ENCODE results near the gene CXCR2.

DNA sequence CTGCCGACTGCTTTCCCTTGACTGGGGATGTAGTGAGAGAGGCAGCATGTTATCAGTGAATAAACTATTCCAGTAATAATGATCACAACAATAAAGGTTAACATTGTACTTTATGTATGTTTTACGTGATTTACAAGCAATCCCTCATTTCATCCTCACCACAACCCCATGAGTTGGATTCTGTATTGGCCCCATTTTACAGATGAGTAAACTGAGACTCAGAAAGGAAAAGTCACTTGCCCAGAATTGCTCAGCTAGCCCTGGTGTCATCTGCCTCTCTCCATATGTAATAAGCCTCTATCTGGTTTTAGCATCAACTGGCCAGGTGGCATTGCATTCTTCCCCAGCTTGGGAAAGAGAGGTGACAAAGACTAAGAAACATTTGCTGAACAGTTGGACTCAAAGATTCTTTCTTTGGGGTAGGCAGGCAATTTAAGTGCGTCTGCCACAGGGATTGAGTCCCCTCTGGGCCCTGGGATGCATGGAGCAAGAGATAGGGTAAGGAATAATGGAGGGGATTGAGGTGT lies 2.2 kb downstream of the CXCR2 start:
- TF ChIP-seq, protein P1, sequence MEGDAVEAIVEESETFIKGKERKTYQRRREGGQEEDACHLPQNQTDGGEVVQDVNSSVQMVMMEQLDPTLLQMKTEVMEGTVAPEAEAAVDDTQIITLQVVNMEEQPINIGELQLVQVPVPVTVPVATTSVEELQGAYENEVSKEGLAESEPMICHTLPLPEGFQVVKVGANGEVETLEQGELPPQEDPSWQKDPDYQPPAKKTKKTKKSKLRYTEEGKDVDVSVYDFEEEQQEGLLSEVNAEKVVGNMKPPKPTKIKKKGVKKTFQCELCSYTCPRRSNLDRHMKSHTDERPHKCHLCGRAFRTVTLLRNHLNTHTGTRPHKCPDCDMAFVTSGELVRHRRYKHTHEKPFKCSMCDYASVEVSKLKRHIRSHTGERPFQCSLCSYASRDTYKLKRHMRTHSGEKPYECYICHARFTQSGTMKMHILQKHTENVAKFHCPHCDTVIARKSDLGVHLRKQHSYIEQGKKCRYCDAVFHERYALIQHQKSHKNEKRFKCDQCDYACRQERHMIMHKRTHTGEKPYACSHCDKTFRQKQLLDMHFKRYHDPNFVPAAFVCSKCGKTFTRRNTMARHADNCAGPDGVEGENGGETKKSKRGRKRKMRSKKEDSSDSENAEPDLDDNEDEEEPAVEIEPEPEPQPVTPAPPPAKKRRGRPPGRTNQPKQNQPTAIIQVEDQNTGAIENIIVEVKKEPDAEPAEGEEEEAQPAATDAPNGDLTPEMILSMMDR (IDR thresholded peaks at IDR 0.05), result no peak
- no peak for TF ChIP-seq POLR2A (IDR thresholded peaks at IDR 0.05)
